Right cardiac atrium (tissue), 5 donors: ENCODE data around the gene EYS. TPM values are rescaled to one million over a fixed set of nuclear protein-coding genes. Genes with fewer than 3 reads are reported as not detected.

ENCODE experiments used
- ATAC-seq, 2 donors: fragments of 200-7000 bp; cut with Tn5 transposase; one replicate each; pipeline versions ENCODE4 v1.8.0 to v1.9.1; 2020; ENCODE audit warnings: moderate library complexity in 2 of 2, mild to moderate bottlenecking in 1 of 2
- DNase-seq, 3 donors: peaks; one replicate each; pipeline ENCODE4 v3.0.0-alpha.2; 2020
- H3K27ac ChIP-seq: one replicate; pipeline ENCODE4 v1.5.1; 2013; ENCODE audit warnings: mild to moderate bottlenecking, low read length, control low read depth, moderate library complexity
- H3K27me3 ChIP-seq: one replicate; pipeline ENCODE4 v1.6.1; 2013; ENCODE audit not compliant: control insufficient read depth, insufficient read depth
- H3K4me1 ChIP-seq: one replicate; pipeline ENCODE4 v1.6.1; 2013; ENCODE audit warnings: low read length; ENCODE audit not compliant: control insufficient read depth, insufficient read depth
- H3K4me3 ChIP-seq: one replicate; pipeline ENCODE4 v1.5.1; 2013; ENCODE audit warnings: low read length, control low read depth
- H3K9me3 ChIP-seq: one replicate; pipeline ENCODE4 v1.6.1; 2013; ENCODE audit warnings: low read length; ENCODE audit not compliant: control insufficient read depth
- WGBS: extraction: QIAGEN DNeasy Blood & Tissue Kit; methylation state at CpG from one replicate; pipeline ENCODE4 v1.1.7; 2013; 5-methylcytosine and 5-hydroxymethylcytosine counted together
- intact Hi-C, 4 donors: fragments of 100-400 bp; cut with DNase I; formaldehyde crosslinking; loops; one replicate each; pipeline versions ENCODE4 v1.11.0 to v1.14.0; 2022 to 2023
- polyA plus RNA-seq: library from polyadenylated mRNA; stranded (reverse); fragments of 200-250 nt; gene quantifications from one replicate; pipeline ENCODE4 v1.2.3, GENCODE V29; 2013
- total RNA-seq, 4 donors: library from RNA; stranded (reverse); fragmentation: NEBNext Ultra II Directional; extraction: Animal tissue kit (Norgen Biotek cat#: 25700); gene quantifications; one replicate each; pipeline ENCODE4 v1.2.1, GENCODE V29; 2021
- donor health status: healthy with polysubstance abuse.
- donor health status: DM: no; HTN: yes; CAD: no.
- donor health status: DM: no; HTN: no; CAD: no.
- donor health status: DM: no; HTN: yes; CAD: no; lungs with severe emphysema.
- donor health status: DM: yes; HTN: yes; CAD: no.

EYS gene
- total and polyA plus RNA-seq, 5 donors: 0.02 to 0.24 (median 0.06) TPM; not detected in 2

- Histone ChIP-seq H3K9me3 (no peaks in the 10 kb centered on the region), H3K27ac (no peak overlapping the region), H3K27me3 (no peaks in the 10 kb centered on the region), H3K4me1 (no peaks in the 10 kb centered on the region), H3K4me3 (no peak overlapping the region)
- ATAC-seq (no peak), DNase-seq (no peak)
- intact Hi-C loops: no loop called here
- WGBS: 74% methylated on average over 1 of the region's 1 CpG
These were observed 1825.2 kb downstream of the EYS start for GRCh38 chr6:63881791-63882190.

GRCh38 chr6:63872233-63872632 lies 1834.8 kb downstream of the EYS start:
- H3K4me3 ChIP-seq: no peak overlapping the region
- intact Hi-C loops: no loop called here
- no peaks in the 10 kb centered on the region for H3K9me3 ChIP-seq
- H3K27ac ChIP-seq: no peak overlapping the region
- 92% methylated on average over 4 of the region's 4 CpGs for WGBS
- no peak for DNase-seq
- H3K4me1 ChIP-seq: no peaks in the 10 kb centered on the region
- H3K27me3 ChIP-seq: no peaks in the 10 kb centered on the region
- no peak for ATAC-seq

GRCh38 chr6:63868351-63868750 lies 1838.7 kb downstream of the EYS start:
- no peak for ATAC-seq
- no peaks in the 10 kb centered on the region for H3K4me1 ChIP-seq
- H3K4me3 ChIP-seq: no peak overlapping the region
- H3K27me3 ChIP-seq: no peaks in the 10 kb centered on the region
- 67% methylated on average over 3 of the region's 3 CpGs for WGBS
- intact Hi-C loops: no loop called here
- no peak for DNase-seq
- H3K27ac ChIP-seq: no peak overlapping the region
- no peaks in the 10 kb centered on the region for H3K9me3 ChIP-seq

GRCh38 chr6:63864671-63865318 lies 1842.2 kb downstream of the EYS start:
- Histone ChIP-seq H3K27ac (no peak overlapping the region), H3K9me3 (no peaks in the 10 kb centered on the region), H3K4me3 (no peak overlapping the region), H3K4me1 (no peaks in the 10 kb centered on the region), H3K27me3 (no peaks in the 10 kb centered on the region)
- ATAC-seq: peak in 1 of 2 donors; percentile 75
- 48% methylated on average over 4 of the region's 4 CpGs for WGBS
- intact Hi-C loops: no loop called here
- DNase-seq: peak in 1 of 3 donors; percentile 31

- no peaks in the 10 kb centered on the region for H3K27me3 ChIP-seq
- no peaks in the 10 kb centered on the region for H3K9me3 ChIP-seq
- no peak overlapping the region for H3K27ac ChIP-seq
- DNase-seq (no peak), ATAC-seq (no peak)
- no peaks in the 10 kb centered on the region for H3K4me1 ChIP-seq
- intact Hi-C loops: no loop called here
- WGBS: 72% methylated on average over 1 of the region's 1 CpG
- no peak overlapping the region for H3K4me3 ChIP-seq
These were observed 1843.0 kb downstream of the EYS start for GRCh38 chr6:63864061-63864460.

GRCh38 chr6:63862486-63863198 lies 1844.4 kb downstream of the EYS start:
- H3K4me1 ChIP-seq: no peaks in the 10 kb centered on the region
- H3K9me3 ChIP-seq: no peaks in the 10 kb centered on the region
- no peak overlapping the region for H3K27ac ChIP-seq
- ATAC-seq: no peak
- whole genome bisulfite sequencing: 66% methylated on average over 3 of the region's 3 CpGs
- H3K4me3 ChIP-seq: no peak overlapping the region
- H3K27me3 ChIP-seq: no peaks in the 10 kb centered on the region
- DNase-seq: no peak
- intact Hi-C loops: no loop called here

- Histone ChIP-seq H3K9me3 (no peaks in the 10 kb centered on the region), H3K27ac (no peak overlapping the region), H3K27me3 (no peaks in the 10 kb centered on the region), H3K4me1 (no peaks in the 10 kb centered on the region), H3K4me3 (no peak overlapping the region)
- DNase-seq (no peak), ATAC-seq (no peak)
- 45% methylated on average over 4 of the region's 4 CpGs for WGBS
- intact Hi-C loops: no loop called here
These were observed 1847.5 kb downstream of the EYS start for GRCh38 chr6:63859528-63859927.

- Histone ChIP-seq H3K27me3 (no peaks in the 10 kb centered on the region), H3K9me3 (no peaks in the 10 kb centered on the region), H3K27ac (no peak overlapping the region), H3K4me3 (no peak overlapping the region), H3K4me1 (no peaks in the 10 kb centered on the region)
- WGBS: 47% methylated on average over 2 of the region's 2 CpGs
- ATAC-seq (peak; percentile 75), DNase-seq (no peak)
- intact Hi-C loops: no loop called here
These were observed 1848.3 kb downstream of the EYS start for GRCh38 chr6:63858691-63859090.

GRCh38 chr6:63856271-63856670 lies 1850.8 kb downstream of the EYS start:
- 28% methylated on average over 1 of the region's 1 CpG for WGBS
- Histone ChIP-seq H3K4me3 (no peak overlapping the region), H3K27ac (no peak overlapping the region), H3K9me3 (no peaks in the 10 kb centered on the region), H3K27me3 (no peaks in the 10 kb centered on the region), H3K4me1 (no peaks in the 10 kb centered on the region)
- ATAC-seq (no peak), DNase-seq (no peak)
- intact Hi-C loops: no loop called here

GRCh38 chr6:63844287-63844686 lies 1862.7 kb downstream of the EYS start:
- H3K4me3 ChIP-seq: no peak overlapping the region
- DNase-seq (no peak), ATAC-seq (no peak)
- no peaks in the 10 kb centered on the region for H3K27me3 ChIP-seq
- no peaks in the 10 kb centered on the region for H3K9me3 ChIP-seq
- 95% methylated on average over 2 of the region's 2 CpGs for WGBS
- H3K27ac ChIP-seq: no peak overlapping the region
- H3K4me1 ChIP-seq: no peaks in the 10 kb centered on the region
- intact Hi-C loops: no loop called here

- no peak for ATAC-seq
- DNase-seq: no peak
- no peak overlapping the region for H3K27ac ChIP-seq
- WGBS: 60% methylated on average over 2 of the region's 2 CpGs
- no peaks in the 10 kb centered on the region for H3K27me3 ChIP-seq
- intact Hi-C loops: no loop called here
- H3K9me3 ChIP-seq: no peaks in the 10 kb centered on the region
- H3K4me1 ChIP-seq: no peaks in the 10 kb centered on the region
- no peak overlapping the region for H3K4me3 ChIP-seq
These were observed 1867.5 kb downstream of the EYS start for GRCh38 chr6:63839485-63839884.
